K562 (cell line): ENCODE data around the gene BCAS3. TPM values are rescaled to one million over a fixed set of nuclear protein-coding genes. Genes with fewer than 3 reads are reported as not detected.

Experiments used
- ATAC-seq: fragments of 200-7000 bp; cut with Tn5 transposase; 3 replicates; pipeline ENCODE4 v1.9.1; 2020; ENCODE audit warnings: moderate library complexity
- BruUV-seq: library from RNA; stranded (reverse); fragments of 400-500 nt; replicated peaks from 2 replicates; lab custom pipeline; 2021; lab: Mats Ljungman, UMichigan
- CTCF ChIA-PET: fragments of 300-600 bp; formaldehyde crosslinking; extraction: SDS; loops from one replicate; lab custom pipeline; 2021; ENCODE audit warnings: low intra/inter-chr PET ratio; lab: Yijun Ruan, JAX
- POLR2A ChIA-PET: fragments of 300-600, 350-650 bp; sonication (Branson Sonifier 250); formaldehyde crosslinking; extraction: SDS; loops from one replicate; lab custom pipeline; 2021; ENCODE audit warnings: antibody characterized with exemption, inconsistent platforms; lab: Yijun Ruan, JAX
- DNase-seq, 4 experiments: peaks; one replicate each; pipeline versions ENCODE4 v3.0.0 to v3.0.0-alpha.2; 2011 to 2018; ENCODE audit warnings: low spot score in 3 of 4, mixed read lengths in 3 of 4; ENCODE audit errors: extremely low read depth in 1 of 4
- FAIRE-seq: peaks from 2 replicates; lab custom pipeline; 2011; peaks lifted over from hg19 to GRCh38; lab: Jason Lieb, UNC
- H2AFZ ChIP-seq: 2 replicates; pipeline ENCODE4 v1.6.0; 2011; ENCODE audit warnings: low read depth, low read length, control low read depth, inconsistent platforms
- H3K27ac ChIP-seq: fragments of 200-600 bp; 3 replicates; pipeline ENCODE4 v1.8.0; 2011; ENCODE audit warnings: low read depth, mild to moderate bottlenecking, control low read depth, inconsistent platforms, low read length, moderate library complexity, mixed read lengths; ENCODE audit errors: extremely low read depth
- H3K27me3 ChIP-seq, 2 experiments: fragments of 300-600 bp in 1 of 2; 2 replicates in 1 of 2; 3 replicates in 1 of 2; pipeline versions ENCODE4 v1.6.0 to v1.8.0; 2011; ENCODE audit warnings: inconsistent platforms in 2 of 2, low read length in 2 of 2, mild to moderate bottlenecking in 1 of 2, mixed read lengths in 1 of 2, moderate library complexity in 1 of 2; ENCODE audit not compliant: control insufficient read depth in 2 of 2, insufficient read depth in 2 of 2
- H3K36me3 ChIP-seq: fragments of 300-600 bp; 3 replicates; pipeline ENCODE4 v1.8.0; 2011; ENCODE audit warnings: mild to moderate bottlenecking, low read length, inconsistent platforms; ENCODE audit not compliant: control insufficient read depth, insufficient read depth
- H3K4me1 ChIP-seq, 2 experiments: fragments of 200-600 bp in 1 of 2; replicated peaks in 1 of 2; 2 replicates in 1 of 2; 3 replicates in 1 of 2; pipeline versions ENCODE4 v1.5.1 to v1.8.0; 2011; ENCODE audit warnings: inconsistent platforms in 2 of 2, low read length in 2 of 2, mild to moderate bottlenecking in 1 of 2, mixed read lengths in 1 of 2, moderate library complexity in 1 of 2; ENCODE audit not compliant: control insufficient read depth in 2 of 2, insufficient read depth in 2 of 2
- H3K4me2 ChIP-seq: 2 replicates; pipeline ENCODE4 v1.6.1; 2011; ENCODE audit warnings: low read length, control low read depth, inconsistent platforms, mixed read lengths; ENCODE audit not compliant: insufficient read depth
- H3K4me3 ChIP-seq: fragments of 200-600 bp; sonication (generic), shearing (Covaris generic); 2 replicates; pipeline ENCODE4 v1.5.1; 2016; ENCODE audit warnings: control low read depth, inconsistent platforms
- H3K79me2 ChIP-seq: fragments of 200-600 bp; 3 replicates; pipeline ENCODE4 v1.8.0; 2011; ENCODE audit warnings: low read length, inconsistent platforms; ENCODE audit not compliant: control insufficient read depth, insufficient read depth
- H3K9ac ChIP-seq, 2 experiments: 2 replicates each; pipeline versions ENCODE4 v1.6.0 to v1.6.1; 2011; ENCODE audit warnings: low read depth in 2 of 2, low read length in 2 of 2, control low read depth in 1 of 2, inconsistent platforms in 1 of 2, mild to moderate bottlenecking in 1 of 2, mixed read lengths in 1 of 2; ENCODE audit not compliant: insufficient read depth in 1 of 2
- H3K9me1 ChIP-seq: one replicate; pipeline ENCODE4 v1.6.0; 2011; ENCODE audit warnings: inconsistent platforms, mild to moderate bottlenecking, low read length, moderate library complexity; ENCODE audit not compliant: control insufficient read depth, insufficient read depth
- H3K9me3 ChIP-seq: replicated peaks from 2 replicates; pipeline ENCODE4 v1.5.1; 2011; ENCODE audit warnings: low read depth, low read length, inconsistent platforms; ENCODE audit not compliant: control insufficient read depth, insufficient read depth
- H4K20me1 ChIP-seq: replicated peaks from 2 replicates; pipeline ENCODE4 v1.6.1; 2011; ENCODE audit warnings: low read length, inconsistent platforms, mixed read lengths; ENCODE audit not compliant: control insufficient read depth, insufficient read depth
- CGGBP1 ChIP-seq: fragments of 250-450 bp; sonication (Bioruptor Pico); IDR thresholded peaks from 2 replicates; pipeline ENCODE4 v1.9.0; 2021; ENCODE audit warnings: mild to moderate bottlenecking
- FUS ChIP-seq: fragments of 200-400 bp; formaldehyde crosslinking; optimal IDR thresholded peaks from 2 replicates; pipeline ENCODE3; 2017; ENCODE audit warnings: low read depth, low read length
- HDAC2 ChIP-seq: fragments of 450-650 bp; IDR thresholded peaks from 2 replicates; pipeline ENCODE4 v1.6.1; 2016; ENCODE audit warnings: mild to moderate bottlenecking
- POLR2B ChIP-seq: fragments of 450-650 bp; IDR thresholded peaks from 2 replicates; pipeline ENCODE4 v1.6.1; 2018; ENCODE audit warnings: low read depth; ENCODE audit not compliant: partially characterized antibody
- TAF1 ChIP-seq: IDR thresholded peaks from 2 replicates; pipeline ENCODE4 v1.6.1; 2011; ENCODE audit warnings: mild to moderate bottlenecking, low read length, moderate library complexity; ENCODE audit not compliant: insufficient read depth, control insufficient read depth, severe bottlenecking; ENCODE audit errors: extremely low read depth
- TFAP4 ChIP-seq: sonication (generic); formaldehyde crosslinking; IDR thresholded peaks from 2 replicates; pipeline ENCODE4 v1.8.0; 2022; ENCODE audit warnings: missing genetic modification reagents, mild to moderate bottlenecking, moderate library complexity, borderline replicate concordance
- USF2 ChIP-seq: sonication (generic); formaldehyde crosslinking; IDR thresholded peaks from 2 replicates; pipeline ENCODE4 v1.5.0; 2020; ENCODE audit warnings: missing genetic modification reagents
- ZBTB7A ChIP-seq: IDR thresholded peaks from 2 replicates; pipeline ENCODE4 v1.6.1; 2011; ENCODE audit warnings: low read depth, mild to moderate bottlenecking, low read length, moderate library complexity, borderline replicate concordance; ENCODE audit not compliant: control insufficient read depth
- ZNF143 ChIP-seq: sonication (generic); formaldehyde crosslinking; IDR thresholded peaks from 2 replicates; pipeline ENCODE4 v1.9.0; 2022; ENCODE audit warnings: mild to moderate bottlenecking, missing genetic modification reagents
- WGBS: fragments of 100-300 bp; shearing (Covaris generic); methylation state at CpG from one replicate; pipeline ENCODE4 v1.1.6; 2016; ENCODE audit warnings: low coverage, mixed read lengths; ENCODE audit not compliant: insufficient coverage; ENCODE audit errors: missing lambda C conversion rate; 5-methylcytosine and 5-hydroxymethylcytosine counted together
- in situ Hi-C: fragments of 300-500 bp; cut with MboI; formaldehyde crosslinking; loops from 4 replicates; pipeline ENCODE4 v1.15.0; 2018; ENCODE audit warnings: inconsistent platforms, mixed read lengths
- intact Hi-C: fragments of 100-400 bp; cut with micrococcal nuclease; formaldehyde crosslinking; loops from 2 replicates; pipeline ENCODE4 v1.14.2; 2022
- polyA plus RNA-seq, 8 experiments: library from polyadenylated mRNA; depleted of rRNA in 4 of 8; stranded (reverse) in 5 of 8; unstranded in 3 of 8; fragments of >200 nt; fragmentation: Nextera tagmentation in 2 of 8; fragmentation: Illumina TruSeq in 1 of 8; extraction: Ambion mirVana in 2 of 8; extraction: Trizol in 1 of 8; gene quantifications; 2 replicates each; pipeline versions ENCODE4 v1.2.1 to v1.2.3, GENCODE V29; 2011 to 2014; ENCODE audit warnings: inconsistent platforms in 1 of 8, missing spikeins in 1 of 8
- total RNA-seq, 7 experiments: library from RNA; depleted of rRNA in 6 of 7; stranded (reverse); fragments of >200 nt in 6 of 7; fragmentation: Illumina TruSeq in 2 of 7; extraction: Trizol in 2 of 7; gene quantifications; 2 replicates each; pipeline versions ENCODE4 v1.2.1 to v1.2.3, GENCODE V29; 2011 to 2021; ENCODE audit warnings: low replicate concordance in 1 of 7
- TF ChIP-seq, protein P1 (sequence below): fragments of 450-650 bp; IDR thresholded peaks from 2 replicates; pipeline ENCODE4 v1.6.1; 2016; ENCODE audit warnings: low read depth, mild to moderate bottlenecking, moderate library complexity
- TF ChIP-seq, protein P2 (sequence below): fragments of 450-650 bp; IDR thresholded peaks from 2 replicates; pipeline ENCODE4 v1.6.1; 2016; ENCODE audit warnings: low read depth

BCAS3 gene
- total and polyA plus RNA-seq, 9 of the 15 experiments (the other 6 are each of a cell fraction or from before 2014, with no cell fraction given) = 1.9 to 5.5 (median 3.5) TPM

GRCh38 chr17:60857556-60858080, 180.0 kb downstream of the BCAS3 start:
- Histone ChIP-seq H3K79me2 (no peaks in the 10 kb centered on the region), H3K4me1 (no peaks in the 10 kb centered on the region), H3K27me3 (peaks cover 0 to 3% of the 10 kb centered on the region in 2 experiments; a peak in 2 of 5 replicates), H3K4me2 (no peak overlapping the region), H4K20me1 (no peaks in the 10 kb centered on the region), H3K9me3 (no peaks in the 10 kb centered on the region), H3K27ac (no peak overlapping the region), H3K9ac (no peak overlapping the region), H3K9me1 (no peaks in the 10 kb centered on the region), H3K36me3 (no peaks in the 10 kb centered on the region), H2AFZ (no peak overlapping the region), H3K4me3 (no peak overlapping the region)
- CTCF ChIA-PET = interaction anchor here (1.1 kb wide), 1 partner anchor 9 kb away, joined by 3 read pairs; no protein-coding TSS in a partner anchor
- no peak for DNase-seq
- intact Hi-C loops (no loop called here), in situ Hi-C loops (no loop called here)
- no TSS peak for BruUV-seq
- no peak for FAIRE-seq
- 3% methylated on average over 6 of the region's 6 CpGs for WGBS
- POLR2A ChIA-PET = no interaction called here
- ATAC-seq = no peak
- TF ChIP-seq POLR2B (no peak), CGGBP1 (no peak), USF2 (CRISPR knock-in tag) (no peak), HDAC2 (no peak), ZBTB7A (no peak), TFAP4 (CRISPR knock-in tag) (no peak), FUS (no peak), ZNF143 (CRISPR knock-in tag) (no peak), TAF1 (no peak)
- TF ChIP-seq, protein P1, sequence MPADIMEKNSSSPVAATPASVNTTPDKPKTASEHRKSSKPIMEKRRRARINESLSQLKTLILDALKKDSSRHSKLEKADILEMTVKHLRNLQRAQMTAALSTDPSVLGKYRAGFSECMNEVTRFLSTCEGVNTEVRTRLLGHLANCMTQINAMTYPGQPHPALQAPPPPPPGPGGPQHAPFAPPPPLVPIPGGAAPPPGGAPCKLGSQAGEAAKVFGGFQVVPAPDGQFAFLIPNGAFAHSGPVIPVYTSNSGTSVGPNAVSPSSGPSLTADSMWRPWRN = no peak
- TF ChIP-seq, protein P2, sequence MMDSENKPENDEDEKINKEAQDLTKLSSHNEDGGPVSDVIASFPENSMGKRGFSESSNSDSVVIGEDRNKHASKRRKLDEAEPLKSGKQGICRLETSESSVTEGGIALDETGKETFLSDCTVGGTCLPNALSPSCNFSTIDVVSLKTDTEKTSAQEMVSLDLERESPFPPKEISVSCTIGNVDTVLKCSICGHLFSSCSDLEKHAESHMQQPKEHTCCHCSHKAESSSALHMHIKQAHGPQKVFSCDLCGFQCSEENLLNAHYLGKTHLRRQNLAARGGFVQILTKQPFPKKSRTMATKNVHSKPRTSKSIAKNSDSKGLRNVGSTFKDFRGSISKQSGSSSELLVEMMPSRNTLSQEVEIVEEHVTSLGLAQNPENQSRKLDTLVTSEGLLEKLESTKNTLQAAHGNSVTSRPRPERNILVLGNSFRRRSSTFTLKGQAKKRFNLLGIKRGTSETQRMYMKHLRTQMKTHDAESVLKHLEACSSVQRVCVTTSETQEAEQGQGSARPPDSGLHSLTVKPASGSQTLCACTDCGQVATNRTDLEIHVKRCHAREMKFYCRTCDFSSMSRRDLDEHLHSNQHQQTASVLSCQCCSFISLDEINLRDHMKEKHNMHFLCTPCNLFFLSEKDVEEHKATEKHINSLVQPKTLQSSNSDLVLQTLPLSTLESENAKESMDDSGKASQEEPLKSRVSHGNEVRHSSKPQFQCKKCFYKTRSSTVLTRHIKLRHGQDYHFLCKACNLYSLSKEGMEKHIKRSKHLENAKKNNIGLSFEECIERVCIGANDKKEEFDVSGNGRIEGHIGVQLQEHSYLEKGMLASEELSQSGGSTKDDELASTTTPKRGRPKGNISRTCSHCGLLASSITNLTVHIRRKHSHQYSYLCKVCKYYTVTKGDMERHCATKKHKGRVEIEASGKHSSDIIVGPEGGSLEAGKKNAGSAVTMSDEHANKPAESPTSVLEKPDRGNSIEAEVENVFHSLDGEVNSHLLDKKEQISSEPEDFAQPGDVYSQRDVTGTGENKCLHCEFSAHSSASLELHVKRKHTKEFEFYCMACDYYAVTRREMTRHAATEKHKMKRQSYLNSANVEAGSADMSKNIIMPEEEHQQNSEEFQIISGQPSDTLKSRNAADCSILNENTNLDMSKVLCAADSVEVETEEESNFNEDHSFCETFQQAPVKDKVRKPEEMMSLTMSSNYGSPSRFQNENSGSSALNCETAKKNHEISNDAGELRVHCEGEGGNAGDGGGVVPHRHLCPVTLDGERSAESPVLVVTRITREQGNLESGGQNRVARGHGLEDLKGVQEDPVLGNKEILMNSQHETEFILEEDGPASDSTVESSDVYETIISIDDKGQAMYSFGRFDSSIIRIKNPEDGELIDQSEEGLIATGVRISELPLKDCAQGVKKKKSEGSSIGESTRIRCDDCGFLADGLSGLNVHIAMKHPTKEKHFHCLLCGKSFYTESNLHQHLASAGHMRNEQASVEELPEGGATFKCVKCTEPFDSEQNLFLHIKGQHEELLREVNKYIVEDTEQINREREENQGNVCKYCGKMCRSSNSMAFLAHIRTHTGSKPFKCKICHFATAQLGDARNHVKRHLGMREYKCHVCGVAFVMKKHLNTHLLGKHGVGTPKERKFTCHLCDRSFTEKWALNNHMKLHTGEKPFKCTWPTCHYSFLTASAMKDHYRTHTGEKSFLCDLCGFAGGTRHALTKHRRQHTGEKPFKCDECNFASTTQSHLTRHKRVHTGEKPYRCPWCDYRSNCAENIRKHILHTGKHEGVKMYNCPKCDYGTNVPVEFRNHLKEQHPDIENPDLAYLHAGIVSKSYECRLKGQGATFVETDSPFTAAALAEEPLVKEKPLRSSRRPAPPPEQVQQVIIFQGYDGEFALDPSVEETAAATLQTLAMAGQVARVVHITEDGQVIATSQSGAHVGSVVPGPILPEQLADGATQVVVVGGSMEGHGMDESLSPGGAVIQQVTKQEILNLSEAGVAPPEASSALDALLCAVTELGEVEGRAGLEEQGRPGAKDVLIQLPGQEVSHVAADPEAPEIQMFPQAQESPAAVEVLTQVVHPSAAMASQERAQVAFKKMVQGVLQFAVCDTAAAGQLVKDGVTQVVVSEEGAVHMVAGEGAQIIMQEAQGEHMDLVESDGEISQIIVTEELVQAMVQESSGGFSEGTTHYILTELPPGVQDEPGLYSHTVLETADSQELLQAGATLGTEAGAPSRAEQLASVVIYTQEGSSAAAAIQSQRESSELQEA = no peak
